Panc1 (cell line): Measurements from ENCODE around the gene CXCR2.

ENCODE experiments used
- TCF7L2 ChIP-seq: IDR thresholded peaks from 2 replicates; pipeline ENCODE4 v1.6.1; 2011; ENCODE audit warnings: mild to moderate bottlenecking, low read depth, low read length, inconsistent platforms
- TF ChIP-seq, protein P1 (sequence below): fragments of 450-650 bp; IDR thresholded peaks from 2 replicates; pipeline ENCODE4 v1.5.1; 2017; ENCODE audit warnings: mild to moderate bottlenecking

DNA sequence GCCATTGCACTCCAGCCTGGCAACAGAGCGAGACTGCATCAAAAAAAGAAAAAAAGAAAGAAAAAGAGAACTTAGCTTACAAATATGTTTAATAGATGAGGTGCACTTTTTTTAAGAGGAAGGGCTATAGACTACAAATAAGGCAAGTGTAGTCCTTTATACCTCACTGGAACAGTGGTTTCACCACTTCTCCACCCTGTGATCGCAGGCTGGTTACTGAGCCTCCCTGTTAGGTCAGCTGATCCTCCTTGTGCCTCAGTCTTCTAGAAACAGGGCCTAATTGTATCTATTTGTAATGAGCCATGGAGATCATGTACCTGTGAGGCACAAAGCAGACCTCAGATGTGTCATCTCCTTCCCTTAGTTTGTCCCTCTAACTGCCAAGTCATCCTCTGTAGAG is 4.5 kb downstream of the CXCR2 start:
- TF ChIP-seq, protein P1, sequence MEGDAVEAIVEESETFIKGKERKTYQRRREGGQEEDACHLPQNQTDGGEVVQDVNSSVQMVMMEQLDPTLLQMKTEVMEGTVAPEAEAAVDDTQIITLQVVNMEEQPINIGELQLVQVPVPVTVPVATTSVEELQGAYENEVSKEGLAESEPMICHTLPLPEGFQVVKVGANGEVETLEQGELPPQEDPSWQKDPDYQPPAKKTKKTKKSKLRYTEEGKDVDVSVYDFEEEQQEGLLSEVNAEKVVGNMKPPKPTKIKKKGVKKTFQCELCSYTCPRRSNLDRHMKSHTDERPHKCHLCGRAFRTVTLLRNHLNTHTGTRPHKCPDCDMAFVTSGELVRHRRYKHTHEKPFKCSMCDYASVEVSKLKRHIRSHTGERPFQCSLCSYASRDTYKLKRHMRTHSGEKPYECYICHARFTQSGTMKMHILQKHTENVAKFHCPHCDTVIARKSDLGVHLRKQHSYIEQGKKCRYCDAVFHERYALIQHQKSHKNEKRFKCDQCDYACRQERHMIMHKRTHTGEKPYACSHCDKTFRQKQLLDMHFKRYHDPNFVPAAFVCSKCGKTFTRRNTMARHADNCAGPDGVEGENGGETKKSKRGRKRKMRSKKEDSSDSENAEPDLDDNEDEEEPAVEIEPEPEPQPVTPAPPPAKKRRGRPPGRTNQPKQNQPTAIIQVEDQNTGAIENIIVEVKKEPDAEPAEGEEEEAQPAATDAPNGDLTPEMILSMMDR: no peak
- TF ChIP-seq TCF7L2: no peak
